Omental fat pad (tissue), 4 donors: ENCODE measurements around the gene MEGF11. TPM values are rescaled to one million over a fixed set of nuclear protein-coding genes. Genes with fewer than 3 reads are reported as not detected.

Experiments used
- ATAC-seq: fragments of 150-250 bp; one replicate; pipeline ENCODE4 v1.9.1; 2016; ENCODE audit warnings: mild to moderate bottlenecking, moderate library complexity; ENCODE audit not compliant: low FRiP score
- DNase-seq: peaks from one replicate; pipeline ENCODE4 v3.0.0-alpha.2; 2019; ENCODE audit warnings: low spot score
- total RNA-seq, 4 donors: library from RNA; depleted of rRNA; stranded (reverse); fragments of >200 nt; gene quantifications; one replicate each; pipeline ENCODE4 v1.1.0, GENCODE V29; 2016
- TF ChIP-seq, protein P1 (sequence below), 3 donors: fragments of 450-650 bp; IDR thresholded peaks; one replicate each; pipeline ENCODE4 v1.5.1; 2016 to 2017; ENCODE audit warnings: antibody characterized with exemption in 3 of 3, mild to moderate bottlenecking in 3 of 3, moderate library complexity in 2 of 3

The MEGF11 gene
- total RNA-seq, 4 donors from 2014 or later: 0.47 TPM; not detected in 3

DNA sequence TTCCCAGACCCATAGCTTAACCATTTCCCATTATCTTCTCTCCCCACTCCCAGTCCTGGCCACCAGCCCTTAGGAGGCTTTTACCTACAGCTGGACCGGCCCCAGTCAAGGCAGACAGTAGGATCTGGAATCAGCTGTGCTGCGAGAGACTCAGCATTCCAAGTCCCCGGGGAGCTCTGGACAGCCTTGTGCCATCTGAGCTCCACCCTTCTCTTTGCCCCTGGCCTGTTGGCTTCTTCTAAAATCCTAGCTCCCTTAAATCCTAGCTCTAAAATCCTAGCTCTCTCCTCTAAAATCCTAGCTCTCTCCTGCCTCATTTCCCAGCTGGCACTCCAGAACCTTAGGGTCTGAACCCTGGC, 21.3 kb downstream of the MEGF11 start:
- TF ChIP-seq, protein P1, sequence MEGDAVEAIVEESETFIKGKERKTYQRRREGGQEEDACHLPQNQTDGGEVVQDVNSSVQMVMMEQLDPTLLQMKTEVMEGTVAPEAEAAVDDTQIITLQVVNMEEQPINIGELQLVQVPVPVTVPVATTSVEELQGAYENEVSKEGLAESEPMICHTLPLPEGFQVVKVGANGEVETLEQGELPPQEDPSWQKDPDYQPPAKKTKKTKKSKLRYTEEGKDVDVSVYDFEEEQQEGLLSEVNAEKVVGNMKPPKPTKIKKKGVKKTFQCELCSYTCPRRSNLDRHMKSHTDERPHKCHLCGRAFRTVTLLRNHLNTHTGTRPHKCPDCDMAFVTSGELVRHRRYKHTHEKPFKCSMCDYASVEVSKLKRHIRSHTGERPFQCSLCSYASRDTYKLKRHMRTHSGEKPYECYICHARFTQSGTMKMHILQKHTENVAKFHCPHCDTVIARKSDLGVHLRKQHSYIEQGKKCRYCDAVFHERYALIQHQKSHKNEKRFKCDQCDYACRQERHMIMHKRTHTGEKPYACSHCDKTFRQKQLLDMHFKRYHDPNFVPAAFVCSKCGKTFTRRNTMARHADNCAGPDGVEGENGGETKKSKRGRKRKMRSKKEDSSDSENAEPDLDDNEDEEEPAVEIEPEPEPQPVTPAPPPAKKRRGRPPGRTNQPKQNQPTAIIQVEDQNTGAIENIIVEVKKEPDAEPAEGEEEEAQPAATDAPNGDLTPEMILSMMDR (IDR thresholded peaks at IDR 0.05): no peak
- DNase-seq: no peak
- no peak for ATAC-seq

DNA sequence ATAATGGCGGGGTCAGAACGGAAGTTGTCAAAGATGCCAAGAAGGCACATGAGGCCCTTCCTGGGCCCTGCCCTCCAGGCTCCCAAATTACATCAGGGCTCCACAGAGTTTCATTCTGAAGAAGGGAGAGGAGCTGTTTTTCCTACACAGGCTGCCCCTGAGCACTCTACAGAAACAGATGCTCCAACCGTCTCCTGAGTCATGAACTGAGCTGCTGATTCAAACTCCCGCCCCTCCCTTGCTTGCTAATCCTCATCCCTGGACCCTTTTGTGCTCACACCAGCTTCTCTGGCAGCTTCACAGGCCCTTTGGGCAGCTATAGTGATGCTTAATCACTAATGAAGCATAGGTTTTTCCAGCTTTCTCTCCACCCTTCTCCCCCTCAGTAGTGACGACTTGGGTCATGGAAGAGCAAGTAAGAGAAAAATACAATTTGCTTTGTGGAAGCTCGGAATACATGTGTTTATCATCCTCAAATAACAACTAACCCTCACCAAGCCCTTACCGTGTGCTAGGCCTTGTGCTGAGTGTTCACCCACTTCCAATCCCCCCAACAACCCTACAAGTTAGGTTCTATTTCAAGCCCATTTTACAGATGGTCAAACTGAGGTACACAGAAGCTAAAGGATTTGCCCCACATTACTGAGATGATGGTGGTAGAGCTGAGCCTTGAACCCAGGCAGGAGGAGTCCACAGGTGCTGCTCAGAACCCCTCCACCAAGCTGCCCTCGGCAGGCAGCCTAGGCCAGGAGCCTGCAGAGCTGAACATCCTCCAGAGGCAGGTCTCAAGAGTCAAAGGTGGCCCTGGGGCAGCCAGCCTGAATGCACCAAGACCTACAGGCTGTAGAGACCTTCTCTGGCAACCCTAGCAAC, 21.9 kb downstream of the MEGF11 start:
- ATAC-seq (no peak), DNase-seq (no peak)
- TF ChIP-seq, protein P1 (IDR thresholded peaks at IDR 0.05): no peak

DNA sequence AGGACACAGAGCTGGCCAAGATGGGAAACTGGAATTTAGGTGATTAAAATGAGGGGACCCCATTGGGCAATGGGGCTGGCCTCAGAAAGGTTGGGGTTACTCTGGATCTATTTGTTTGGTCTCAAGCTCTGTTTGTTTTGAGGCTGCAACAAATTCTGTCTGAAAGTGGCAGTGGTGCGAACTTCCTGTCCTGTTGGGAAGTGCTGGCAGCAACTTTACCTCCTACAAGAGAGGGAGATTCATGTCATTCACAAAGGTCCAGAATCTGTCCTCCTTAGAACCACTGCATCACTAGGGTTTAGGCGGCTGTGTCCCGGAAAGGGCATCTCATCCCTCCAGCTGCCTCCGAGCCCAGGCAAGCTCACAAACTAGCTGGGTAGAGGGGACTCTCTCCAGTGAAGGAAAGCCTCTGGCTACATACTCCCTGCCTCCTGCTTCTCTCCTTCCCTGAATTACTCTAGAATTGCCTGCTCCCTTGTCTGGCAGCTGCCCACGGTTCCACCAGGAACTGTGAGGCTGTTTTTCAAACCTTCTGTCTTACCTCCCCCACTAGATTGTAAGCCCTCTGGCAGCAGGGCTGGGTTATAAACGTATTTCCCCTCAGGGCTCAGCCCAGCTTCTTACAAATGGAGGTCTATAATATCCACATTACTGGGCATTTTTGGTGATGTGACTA, 23.6 kb downstream of the MEGF11 start:
- TF ChIP-seq, protein P1 (IDR thresholded peaks at IDR 0.05): no peak
- no peak for DNase-seq
- no peak for ATAC-seq

DNA sequence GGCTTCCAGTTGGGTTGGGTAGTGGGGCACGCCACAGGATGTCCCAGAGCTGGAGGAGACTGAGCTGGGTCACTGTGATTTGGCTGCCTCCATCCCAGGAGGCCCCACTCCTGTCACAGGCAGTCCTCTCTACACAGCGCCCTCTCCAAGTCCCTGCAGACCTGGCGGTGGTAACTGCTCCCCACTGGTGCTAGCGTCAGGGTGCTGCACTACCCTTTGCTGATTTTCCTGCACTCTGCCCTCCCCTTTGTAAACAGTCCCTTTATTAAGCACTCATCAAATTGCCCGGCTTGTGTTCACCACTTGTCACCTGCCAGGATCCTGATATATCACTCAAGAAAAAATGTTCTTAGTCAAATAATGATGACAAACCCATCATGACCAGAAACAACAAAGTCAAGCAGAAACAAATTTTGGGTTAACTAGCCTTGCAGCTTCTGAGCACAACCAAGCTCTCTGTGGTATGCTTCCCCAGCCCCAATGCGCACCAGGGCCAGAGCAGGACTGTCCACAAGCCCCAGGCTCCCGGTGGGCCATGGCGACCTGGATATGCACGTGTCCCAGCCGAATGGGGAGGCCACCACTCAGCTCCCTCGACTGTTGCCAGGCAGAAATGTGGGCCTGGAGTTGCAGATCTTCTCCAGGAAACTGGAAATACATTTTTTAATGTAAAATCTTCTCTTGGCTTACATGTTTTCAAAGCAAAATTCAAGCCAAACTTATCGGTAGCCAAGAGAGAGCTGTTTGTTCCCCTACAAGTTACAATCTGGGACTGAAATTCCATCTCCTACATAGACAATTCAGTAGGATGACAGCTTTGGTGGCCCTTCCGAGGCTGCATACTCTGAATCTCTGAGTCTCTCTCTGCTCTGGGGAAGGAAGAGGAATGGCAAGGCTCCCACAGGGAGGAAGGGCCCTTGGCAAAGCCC, 24.5 kb downstream of the MEGF11 start:
- ATAC-seq: no peak
- no peak for DNase-seq
- TF ChIP-seq, protein P1 (IDR thresholded peaks at IDR 0.05): no peak

DNA sequence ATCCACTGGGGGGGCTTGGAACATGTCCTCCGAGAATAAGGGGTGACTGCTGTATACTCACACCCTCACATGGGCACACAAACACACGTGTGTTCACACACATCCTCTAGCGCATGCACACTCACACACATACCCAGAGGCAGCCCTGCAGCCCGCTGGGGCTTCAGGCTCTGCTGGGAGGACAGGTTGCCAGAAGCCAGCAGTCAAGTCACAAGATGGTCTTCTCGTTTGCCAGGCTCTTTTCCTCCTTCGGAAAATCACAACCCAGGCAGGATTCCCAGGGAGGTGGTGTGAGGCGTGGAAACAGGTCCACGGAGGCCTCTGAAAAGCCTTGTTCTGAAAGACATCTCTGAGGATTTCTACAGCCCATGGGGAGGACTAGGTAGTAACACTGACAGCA, 26.8 kb downstream of the MEGF11 start:
- TF ChIP-seq, protein P1 (IDR thresholded peaks at IDR 0.05): no peak
- DNase-seq: no peak
- ATAC-seq: no peak

DNA sequence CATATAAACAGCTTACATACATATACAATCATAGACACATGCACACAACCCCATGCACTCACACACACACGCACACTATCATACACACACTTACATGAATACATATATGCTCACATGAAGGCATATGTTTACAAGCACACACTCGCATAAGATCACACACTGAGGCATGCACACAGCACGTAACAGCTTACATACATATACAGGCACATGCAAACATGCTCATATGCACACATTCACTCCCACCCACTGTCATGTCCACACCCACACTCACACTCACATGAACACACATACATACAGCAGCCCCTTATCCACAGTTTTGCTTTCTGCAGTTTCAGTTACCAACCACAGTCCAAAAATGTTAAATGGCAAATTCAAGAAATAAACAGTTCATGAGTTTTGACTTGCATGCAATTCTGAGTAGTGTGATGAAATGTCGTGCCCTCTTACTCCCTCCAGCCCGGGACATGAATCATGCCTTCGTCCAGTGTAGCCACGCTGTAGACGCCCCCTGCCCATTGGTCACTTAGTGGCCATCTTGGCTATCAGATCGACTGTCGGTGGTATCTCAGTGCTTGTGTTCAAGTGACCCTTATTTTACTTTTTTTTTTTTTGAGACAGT, 27.8 kb downstream of the MEGF11 start:
- TF ChIP-seq, protein P1 (IDR thresholded peaks at IDR 0.05): no peak
- no peak for DNase-seq
- no peak for ATAC-seq
